GM23338 (cell line): ENCODE results near the gene UBXN2A. TPM values are rescaled to one million over a fixed set of nuclear protein-coding genes. Genes with fewer than 3 reads are reported as not detected.

Source experiments
- ATAC-seq: fragments of 200-7000 bp; cut with Tn5 transposase; 3 replicates; pipeline ENCODE4 v1.9.1; 2020
- DNase-seq: peaks from one replicate; pipeline ENCODE4 v3.0.0-alpha.2; 2015; ENCODE audit warnings: low spot score
- H2AFZ ChIP-seq: fragments of 200-600 bp; sonication (generic); 2 replicates; pipeline ENCODE4 v1.8.0; 2016; ENCODE audit warnings: antibody characterized with exemption, mild to moderate bottlenecking, moderate library complexity
- H3F3A ChIP-seq: fragments of 200-600 bp; sonication (generic); replicated peaks from 2 replicates; pipeline ENCODE4 v1.8.0; 2017; ENCODE audit warnings: antibody characterized with exemption, mixed run types, low read depth
- H3K27ac ChIP-seq: fragments of 200-600 bp; sonication (generic); 2 replicates; pipeline ENCODE4 v1.6.1; 2016; ENCODE audit warnings: low read depth
- H3K27me3 ChIP-seq: fragments of 200-600 bp; sonication (generic); 2 replicates; pipeline ENCODE4 v1.8.0; 2016; ENCODE audit warnings: mild to moderate bottlenecking, mixed run types, moderate library complexity; ENCODE audit not compliant: insufficient read depth
- H3K36me3 ChIP-seq: fragments of 200-600 bp; sonication (generic); 2 replicates; pipeline ENCODE4 v1.8.0; 2016; ENCODE audit warnings: mild to moderate bottlenecking; ENCODE audit not compliant: insufficient read depth
- H3K4me1 ChIP-seq: fragments of 200-600 bp; sonication (generic); 2 replicates; pipeline ENCODE4 v1.8.0; 2016; ENCODE audit warnings: mild to moderate bottlenecking, moderate library complexity; ENCODE audit not compliant: insufficient read depth
- H3K4me2 ChIP-seq: fragments of 200-600 bp; sonication (generic); 2 replicates; pipeline ENCODE4 v1.7.1; 2017; ENCODE audit warnings: mixed run types
- H3K4me3 ChIP-seq: fragments of 200-600 bp; sonication (generic); 2 replicates; pipeline ENCODE4 v1.6.1; 2016; ENCODE audit warnings: mixed run types
- H3K79me2 ChIP-seq: fragments of 200-600 bp; sonication (generic); replicated peaks from 2 replicates; pipeline ENCODE4 v1.8.0; 2017; ENCODE audit warnings: mild to moderate bottlenecking; ENCODE audit not compliant: insufficient read depth
- H3K9me2 ChIP-seq: fragments of 200-600 bp; sonication (generic); 2 replicates; pipeline ENCODE4 v1.8.0; 2017; ENCODE audit not compliant: insufficient read depth
- H4K20me1 ChIP-seq: fragments of 200-600 bp; sonication (generic); replicated peaks from 2 replicates; pipeline ENCODE4 v1.8.0; 2017; ENCODE audit warnings: mild to moderate bottlenecking; ENCODE audit not compliant: insufficient read depth
- H3K27ac Mint-ChIP-seq: 2 replicates; pipeline ENCODE4 v1.8.0; 2020; ENCODE audit warnings: inconsistent platforms, mild to moderate bottlenecking, moderate library complexity, mixed read lengths
- H3K27me3 Mint-ChIP-seq: 3 replicates; pipeline ENCODE4 v1.8.0; 2022; ENCODE audit warnings: low read depth, mild to moderate bottlenecking, moderate library complexity, mixed read lengths, inconsistent platforms; ENCODE audit not compliant: insufficient read depth, poor library complexity
- H3K36me3 Mint-ChIP-seq: 3 replicates; pipeline ENCODE4 v1.8.0; 2021; ENCODE audit warnings: low read depth, mild to moderate bottlenecking, inconsistent platforms, moderate library complexity, mixed read lengths
- H3K4me1 Mint-ChIP-seq: 3 replicates; pipeline ENCODE4 v1.8.0; 2020; ENCODE audit warnings: mild to moderate bottlenecking, inconsistent platforms, mixed read lengths
- H3K4me3 Mint-ChIP-seq: 3 replicates; pipeline ENCODE4 v1.8.0; 2021; ENCODE audit warnings: moderate library complexity, mild to moderate bottlenecking, inconsistent platforms, mixed read lengths
- H3K9me3 Mint-ChIP-seq: 3 replicates; pipeline ENCODE4 v1.8.0; 2020; ENCODE audit warnings: moderate library complexity, mild to moderate bottlenecking, inconsistent platforms, mixed read lengths
- CTCF ChIP-seq, 2 experiments: fragments of 200-600 bp in 1 of 2; sonication (generic) in 1 of 2; conservative IDR thresholded peaks; 2 replicates each; pipeline versions ENCODE4 v1.5.1 to v1.6.1; 2016 to 2017; ENCODE audit warnings: antibody characterized with exemption in 2 of 2, low read depth in 2 of 2, mild to moderate bottlenecking in 2 of 2, moderate library complexity in 1 of 2
- ETS1 ChIP-seq: IDR thresholded peaks from 2 replicates; pipeline ENCODE4 v1.6.1; 2016; ENCODE audit warnings: antibody characterized with exemption
- EZH2 ChIP-seq: fragments of 200-600 bp; sonication (generic); IDR thresholded peaks from one replicate; pipeline ENCODE4 v1.8.0; 2017; ENCODE audit warnings: antibody characterized with exemption, mild to moderate bottlenecking, low read depth; ENCODE audit not compliant: unreplicated experiment
- EZH2phosphoT487 ChIP-seq: fragments of 200-600 bp; sonication (generic); IDR thresholded peaks from one replicate; pipeline ENCODE4 v1.8.1; 2018; ENCODE audit warnings: antibody characterized with exemption; ENCODE audit not compliant: unreplicated experiment
- JUNB ChIP-seq: IDR thresholded peaks from one replicate; pipeline ENCODE4 v1.6.1; 2016; ENCODE audit warnings: antibody characterized with exemption; ENCODE audit not compliant: unreplicated experiment
- NANOG ChIP-seq: IDR thresholded peaks from 2 replicates; pipeline ENCODE4 v1.6.1; 2016; ENCODE audit warnings: antibody characterized with exemption, borderline replicate concordance
- POLR2AphosphoS5 ChIP-seq: IDR thresholded peaks from 2 replicates; pipeline ENCODE4 v1.6.1; 2016; ENCODE audit warnings: antibody characterized with exemption, low read depth
- STAT1 ChIP-seq: IDR thresholded peaks from one replicate; pipeline ENCODE4 v1.6.1; 2016; ENCODE audit warnings: antibody characterized with exemption; ENCODE audit not compliant: unreplicated experiment
- ZNF114 ChIP-seq: fragments of 250-450 bp; sonication (Bioruptor Pico); IDR thresholded peaks from 2 replicates; pipeline ENCODE4 v1.5.0; 2020; ENCODE audit warnings: mild to moderate bottlenecking, moderate library complexity
- ZNF462 ChIP-seq: fragments of 250-450 bp; sonication (Bioruptor Pico); IDR thresholded peaks from 2 replicates; pipeline ENCODE4 v1.5.0; 2020; ENCODE audit warnings: mild to moderate bottlenecking, moderate library complexity
- polyA plus RNA-seq: library from polyadenylated mRNA; unstranded; fragments of >200 nt; fragmentation: Nextera tagmentation; extraction: Ambion mirVana; gene quantifications from 2 replicates; pipeline ENCODE4 v1.2.1, GENCODE V29; 2016
- total RNA-seq: library from RNA; depleted of rRNA; stranded (reverse); fragments of >200 nt; shearing (Covaris generic); gene quantifications from 2 replicates; pipeline ENCODE4 v1.2.3, GENCODE V29; 2014

Gene UBXN2A
- total and polyA plus RNA-seq, 2 experiments from 2014 or later, result 11.5 to 12.1 TPM

- Histone ChIP-seq H3K27me3 (peaks cover 14% of the 10 kb centered on the region), H3K36me3 (no peaks in the 10 kb centered on the region), H3K9me2 (no peaks in the 10 kb centered on the region), H3K4me1 (peaks cover 18% of the 10 kb centered on the region), H3K4me3 (no peak overlapping the region; the same call in 1 of the 2 replicates), H3F3A (peaks cover 11% of the 10 kb centered on the region; the same call in 1 of the 2 replicates), H3K27ac (no peak overlapping the region), H4K20me1 (no peaks in the 10 kb centered on the region), H2AFZ (no peak overlapping the region), H3K4me2 (peak overlapping the region; percentile 87), H3K79me2 (no peaks in the 10 kb centered on the region)
- H3K27me3 Mint-ChIP-seq, result peaks cover 15% of the 10 kb centered on the region
- H3K36me3 Mint-ChIP-seq, result no peaks in the 10 kb centered on the region
- no peaks in the 10 kb centered on the region for H3K9me3 Mint-ChIP-seq
- peaks cover 20% of the 10 kb centered on the region; the same call in 2 of the 3 replicates for H3K4me1 Mint-ChIP-seq
- no peak overlapping the region for H3K27ac Mint-ChIP-seq
- no peak for DNase-seq
- no peak for ATAC-seq
- TF ChIP-seq EZH2 (no peak), POLR2AphosphoS5 (no peak), CTCF (conservative IDR thresholded peaks at IDR 0.05; ENCODE audit: low read depth in 2 of 2) (no peak), EZH2phosphoT487 (no peak), ZNF462 (no peak), NANOG (no peak), ETS1 (no peak), JUNB (no peak), STAT1 (no peak), ZNF114 (no peak)
- no peak overlapping the region; the same call in 2 of the 3 replicates for H3K4me3 Mint-ChIP-seq
Observed at GRCh38 chr2:24011250-24012104, 71.2 kb downstream of the UBXN2A start.
